Effector CD8-positive, alpha-beta T cell (primary cell): Measurements from ENCODE around the gene IDI2.
"Not testable (repeated sequence)": the region's sequence is repeated elsewhere in the genome, so short reads cannot be mapped to it uniquely, and the experiment has no call there.

Experiments used
- DNase-seq: peaks from one replicate; lab custom pipeline; 2025; lab: John Stamatoyannopoulos, UW

The IDI2 gene

GRCh38 chr10:1047937-1048336, 22.3 kb upstream of the IDI2 start:
- DNase-seq: no peak

DNA sequence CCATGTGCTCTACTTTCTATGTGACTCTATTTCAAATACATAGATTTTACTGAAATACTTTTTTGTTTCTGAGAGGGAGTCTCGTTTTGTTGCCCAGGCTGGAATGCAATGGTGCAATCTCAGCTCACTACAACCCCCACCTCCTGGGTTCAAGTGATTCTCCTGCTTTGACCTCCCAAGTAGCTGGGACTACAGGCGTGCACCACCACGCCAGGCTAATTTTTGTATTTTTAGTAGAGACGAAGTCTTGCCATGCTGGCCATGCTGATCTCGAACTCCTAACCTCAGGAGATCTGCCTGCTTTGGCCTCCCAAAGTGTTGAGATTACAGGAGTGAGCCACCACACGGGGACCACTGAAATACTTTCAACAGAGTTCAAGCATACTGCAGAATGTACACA, 19.8 kb upstream of the IDI2 start:
- DNase-seq: no peak

DNA sequence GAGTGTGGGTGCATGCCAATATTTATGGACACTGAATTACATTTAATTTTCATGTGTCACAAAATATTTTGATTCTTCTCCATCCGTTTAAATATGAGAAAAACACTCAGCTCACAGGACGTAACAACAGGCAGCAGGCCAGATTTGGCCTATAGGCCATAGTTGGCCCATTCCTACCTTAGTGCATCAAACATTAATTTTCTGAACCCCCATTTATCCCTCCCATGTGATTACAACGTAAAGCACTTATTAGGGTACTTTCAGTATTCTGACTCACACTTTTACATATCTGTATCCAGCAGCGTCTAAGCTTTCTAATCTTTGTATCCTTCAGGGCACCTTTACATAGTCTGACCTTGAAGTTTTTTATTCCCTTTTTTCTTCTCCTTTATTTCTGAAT, 19.3 kb upstream of the IDI2 start:
- DNase-seq: no peak

GRCh38 chr10:1044146-1044545, 18.5 kb upstream of the IDI2 start:
- DNase-seq: no peak

- no peak for DNase-seq
Observed at GRCh38 chr10:1043532-1043995, 17.9 kb upstream of the IDI2 start.

- DNase-seq: no peak
Observed at GRCh38 chr10:1041514-1041913, 15.9 kb upstream of the IDI2 start.

DNA sequence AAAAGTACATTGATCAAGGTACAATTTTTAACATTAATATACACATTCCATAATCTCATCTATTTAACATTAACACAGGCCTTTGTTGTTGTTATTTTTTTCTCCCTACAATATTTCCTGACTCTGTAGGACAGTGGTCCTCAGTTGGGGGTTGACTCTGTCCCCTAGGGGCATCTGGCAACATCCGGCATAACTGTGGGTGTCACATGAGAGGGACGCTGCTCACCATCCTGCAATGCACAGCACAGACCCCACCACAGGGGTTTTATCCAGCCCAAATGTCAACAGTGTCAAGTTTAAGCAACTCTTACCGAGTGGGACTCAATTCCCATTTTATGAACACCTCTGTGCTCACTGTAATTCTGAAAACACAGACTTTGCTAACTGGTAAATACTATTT, 14.5 kb upstream of the IDI2 start:
- no peak for DNase-seq

DNA sequence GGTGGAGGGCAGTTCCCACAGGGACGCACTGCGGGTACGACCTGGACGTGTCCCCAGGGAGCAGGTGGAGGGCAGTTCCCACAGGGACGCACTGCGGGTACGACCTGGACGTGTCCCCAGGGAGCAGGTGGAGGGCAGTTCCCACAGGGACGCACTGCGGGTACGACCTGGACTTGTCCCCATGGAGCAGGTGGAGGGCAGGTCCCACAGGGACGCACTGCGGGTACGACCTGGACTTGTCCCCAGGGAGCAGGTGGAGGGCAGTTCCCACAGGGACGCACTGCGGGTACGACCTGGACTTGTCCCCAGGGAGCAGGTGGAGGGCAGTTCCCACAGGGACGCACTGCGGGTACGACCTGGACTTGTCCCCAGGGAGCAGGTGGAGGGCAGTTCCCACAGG, 13.1 kb upstream of the IDI2 start:
- DNase-seq: not testable (repeated sequence)

DNA sequence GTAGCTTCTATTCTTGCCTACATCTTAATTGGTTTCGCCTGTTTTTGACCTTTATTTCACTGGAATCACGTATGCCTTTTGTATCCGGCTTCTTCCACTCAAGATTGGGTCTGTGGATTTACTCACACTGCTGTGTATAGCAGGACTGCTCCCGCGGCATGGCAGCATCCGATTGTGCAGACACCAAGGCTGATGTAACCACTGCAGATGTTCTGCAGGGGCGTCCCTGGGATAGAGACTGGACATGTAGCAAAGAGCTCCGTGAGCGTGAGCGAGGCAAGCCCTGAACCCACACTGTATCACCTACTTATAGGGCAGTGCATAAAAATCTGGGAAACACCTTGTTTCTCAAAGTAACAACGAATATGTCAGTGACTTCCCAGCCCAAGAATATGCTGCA, 11.4 kb upstream of the IDI2 start:
- DNase-seq: no peak

GRCh38 chr10:1036341-1036791, 10.7 kb upstream of the IDI2 start:
- DNase-seq: no peak

DNA sequence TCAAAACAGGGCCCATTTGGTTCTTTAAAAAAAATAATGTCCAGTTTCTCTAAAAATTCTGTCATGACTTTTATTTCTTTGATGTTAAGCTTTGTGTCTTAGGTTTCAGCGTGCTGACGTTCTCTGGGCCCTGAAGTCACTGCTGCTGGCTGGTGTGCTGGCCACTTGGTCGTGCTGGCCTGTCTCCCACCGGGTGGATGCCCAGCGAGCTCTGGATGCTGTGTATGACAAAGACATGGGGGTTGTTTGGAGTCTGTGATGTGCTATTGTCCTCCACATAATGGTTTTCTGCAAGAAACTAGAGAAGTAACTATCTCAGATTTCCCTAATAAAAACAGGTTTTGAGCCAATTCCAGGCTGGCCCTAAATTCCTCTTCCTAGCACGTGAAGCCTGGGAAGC, 9.5 kb upstream of the IDI2 start:
- no peak for DNase-seq

DNA sequence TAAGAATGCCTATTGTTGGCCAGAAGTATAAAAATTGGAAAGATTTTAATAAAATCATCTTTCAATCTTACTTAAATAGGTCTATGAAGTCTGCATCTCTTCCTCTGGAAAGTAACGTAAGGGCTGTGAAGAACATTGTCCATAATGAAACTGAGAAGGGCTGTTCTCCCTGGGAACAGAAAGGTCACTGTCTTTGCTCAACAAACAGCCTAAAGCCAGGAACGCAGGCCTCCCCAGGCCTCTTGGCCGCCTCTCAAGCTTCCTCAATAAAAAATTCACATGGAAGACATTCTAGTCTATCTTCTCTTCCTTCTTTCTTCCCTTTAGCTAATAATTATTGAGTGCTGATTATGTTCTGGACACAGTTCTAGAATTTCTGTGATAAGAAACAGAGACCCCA, 9.1 kb upstream of the IDI2 start:
- DNase-seq: no peak

- DNase-seq: no peak
Observed at GRCh38 chr10:1033601-1034000, 7.9 kb upstream of the IDI2 start.

DNA sequence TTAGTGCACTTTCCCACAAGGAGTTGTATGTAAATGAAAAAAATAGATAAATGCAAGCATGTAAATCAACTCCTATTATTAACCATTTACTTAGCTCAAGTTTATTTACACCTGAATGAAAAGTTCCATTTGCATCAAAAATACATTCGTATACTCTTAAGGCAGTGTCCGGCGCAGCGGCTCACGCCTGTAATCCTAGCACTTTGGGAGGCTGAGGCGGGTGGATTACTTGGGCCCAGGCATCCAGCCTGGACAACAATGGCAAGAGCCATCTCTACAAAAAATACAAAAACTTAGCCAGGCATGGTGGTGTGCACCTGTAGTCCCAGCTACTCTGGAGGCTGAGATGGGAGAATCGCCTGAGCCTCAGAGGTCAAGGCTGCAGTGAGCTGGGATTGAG, 4.2 kb upstream of the IDI2 start:
- DNase-seq: no peak

DNA sequence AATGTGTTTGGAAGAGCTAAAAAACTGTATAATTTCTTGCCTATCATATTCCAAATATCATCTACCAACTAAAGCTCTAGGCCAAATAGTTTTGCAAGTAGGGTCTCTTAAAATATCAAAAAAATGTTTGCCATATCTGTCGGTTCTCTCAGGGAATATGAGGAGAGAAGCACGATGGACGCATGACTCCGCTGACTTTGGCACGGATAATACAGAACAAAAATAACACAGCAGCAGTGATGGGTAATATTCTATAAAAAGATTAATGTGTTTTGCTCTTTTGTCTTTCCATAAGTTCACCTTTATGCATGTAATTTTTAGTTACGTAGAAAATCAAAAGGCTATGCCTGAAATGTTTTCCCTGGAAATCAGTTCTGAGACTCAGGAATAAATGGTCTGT, 919 bp upstream of the IDI2 start:
- DNase-seq: no peak

DNA sequence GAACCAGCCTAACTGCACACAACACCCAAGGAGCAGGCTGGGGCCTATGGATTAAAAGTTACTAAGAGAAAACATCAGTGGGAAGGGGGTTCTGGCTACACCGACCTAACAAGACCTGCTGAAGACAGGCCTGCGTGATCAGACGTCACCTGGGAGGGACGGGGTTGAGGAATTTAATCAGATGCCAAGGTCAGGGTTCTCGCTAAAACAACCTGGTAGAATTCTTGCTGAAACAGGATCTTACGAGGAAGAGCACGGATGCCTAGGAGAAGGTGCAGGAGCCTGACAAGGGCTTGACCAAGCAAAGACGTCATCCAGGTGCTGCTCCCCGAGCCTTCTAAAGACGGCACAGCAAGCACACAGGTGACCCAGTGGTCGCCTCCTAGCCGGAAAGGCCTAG, 1.6 kb downstream of the IDI2 start:
- DNase-seq: no peak

- DNase-seq: no peak
Observed at GRCh38 chr10:1022413-1022812, 3.2 kb downstream of the IDI2 start.

GRCh38 chr10:1020958-1021357, 4.7 kb downstream of the IDI2 start:
- no peak for DNase-seq

DNA sequence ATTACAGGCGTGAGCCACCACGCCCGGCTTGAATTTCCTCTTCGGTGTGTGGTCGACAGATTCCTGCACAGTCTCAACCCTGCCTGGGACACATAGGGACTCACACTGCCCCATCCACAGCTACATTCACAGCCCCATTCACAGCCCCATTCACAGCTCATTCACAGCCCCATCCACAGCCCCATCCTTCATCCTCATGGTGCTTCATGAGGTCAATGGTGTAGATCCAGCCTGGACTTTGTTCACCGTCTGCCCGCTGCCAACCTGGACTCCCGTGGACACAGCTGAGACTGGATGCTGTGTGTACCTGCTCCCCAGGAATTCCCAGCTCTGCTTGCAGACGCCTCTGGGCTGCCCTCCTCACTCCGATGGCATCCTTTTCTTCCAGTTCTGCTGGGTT, 5.2 kb downstream of the IDI2 start:
- no peak for DNase-seq

DNA sequence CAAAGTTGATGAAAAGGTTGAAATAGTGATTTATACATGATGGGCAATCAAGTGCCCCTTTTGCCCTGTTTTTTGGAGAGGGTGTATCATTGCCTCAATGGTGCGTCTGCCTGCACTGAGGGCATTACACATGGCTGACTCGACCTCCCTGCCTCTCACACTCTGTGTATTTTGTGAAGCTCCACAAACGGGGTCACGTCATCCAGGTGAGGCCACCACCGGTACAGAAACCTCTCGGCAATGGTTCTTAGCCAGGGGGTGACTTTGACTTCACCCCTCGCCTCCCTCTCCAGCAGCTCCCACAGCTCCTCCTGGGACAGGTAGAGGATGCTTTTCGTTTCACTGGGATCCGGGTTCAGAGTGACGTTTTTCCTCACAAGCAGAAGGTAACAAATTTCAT, 6.3 kb downstream of the IDI2 start:
- DNase-seq: no peak

GRCh38 chr10:1015688-1016087, 10.0 kb downstream of the IDI2 start:
- DNase-seq: no peak

DNA sequence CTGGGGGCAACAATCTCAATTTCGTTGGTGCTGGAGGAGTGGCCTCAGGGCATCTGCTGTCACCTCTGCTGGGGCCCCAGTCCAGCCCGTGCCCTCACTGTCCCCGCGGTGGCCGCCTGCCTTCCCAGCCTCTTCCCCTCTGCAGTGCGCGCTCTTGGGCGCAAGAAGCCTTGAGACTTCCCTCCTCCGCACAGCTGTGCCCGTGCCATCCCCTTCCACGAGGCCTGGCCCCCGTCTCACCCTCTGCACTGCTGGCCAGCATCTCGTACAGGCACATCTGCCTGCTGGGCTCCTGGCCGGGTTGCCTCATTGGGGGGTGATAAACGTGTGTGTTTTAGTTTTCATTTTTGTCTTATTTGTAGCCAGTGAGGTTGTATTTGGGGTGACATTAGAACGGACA, 14.0 kb downstream of the IDI2 start:
- no peak for DNase-seq

DNA sequence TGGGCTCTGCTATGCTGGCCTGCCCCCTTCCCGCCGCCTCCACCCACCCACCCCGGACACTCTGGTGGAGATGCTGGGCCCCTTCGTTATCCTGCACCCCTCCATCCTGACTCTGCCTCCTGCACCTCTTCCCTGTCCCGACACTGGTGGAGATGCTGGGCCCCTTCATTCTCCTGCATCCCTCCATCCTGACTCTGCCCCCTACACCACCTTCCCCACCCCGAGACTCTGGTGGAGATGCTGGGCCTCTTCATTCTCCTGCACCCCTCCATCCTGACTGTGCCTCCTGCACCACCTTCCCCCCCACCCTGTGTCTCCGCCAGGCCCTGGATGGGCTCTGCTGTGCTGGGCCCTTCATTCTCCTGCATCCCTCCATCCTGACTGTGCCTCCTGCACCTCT, 15.0 kb downstream of the IDI2 start:
- no peak for DNase-seq

GRCh38 chr10:1009947-1010346, 15.7 kb downstream of the IDI2 start:
- DNase-seq: not testable (repeated sequence)

DNA sequence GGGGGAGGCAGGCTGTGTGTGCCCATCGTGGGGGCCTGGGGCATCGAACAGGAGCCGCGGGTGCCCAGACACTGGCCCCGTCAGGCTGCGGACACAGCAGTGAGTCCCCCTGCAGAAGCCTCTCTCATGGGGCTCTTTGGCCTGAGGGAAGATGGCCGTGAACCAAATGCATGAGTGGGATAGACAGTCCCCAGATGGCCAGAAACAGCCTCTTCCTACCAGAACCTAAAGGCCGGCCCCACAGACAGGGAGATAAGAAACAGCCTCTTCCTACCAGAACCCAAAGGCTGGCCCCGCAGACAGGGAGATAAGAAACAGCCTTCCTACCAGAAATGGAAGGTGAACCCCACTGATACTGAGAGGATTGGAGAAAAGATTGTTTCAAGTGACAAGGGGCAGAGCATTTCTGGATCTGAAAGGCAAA, 16.6 kb downstream of the IDI2 start:
- no peak for DNase-seq
